Measurements from ENCODE around the gene EGFL7. TPM values are rescaled to one million over a fixed set of nuclear protein-coding genes. Genes with fewer than 3 reads are reported as not detected.

The EGFL7 gene
- total RNA-seq, 1 experiment from 2014 or later = 38.0 TPM

GRCh38 chr9:136665111-136665703, 2.5 kb downstream of the EGFL7 start:
- H2BK12ac ChIP-seq (ENCODE audit: insufficient read length, low read depth, low read length) = no peak overlapping the region
- no peak overlapping the region for H3K27ac ChIP-seq (ENCODE audit: insufficient read length, low read depth, low read length)
- no peak overlapping the region for H3K4ac ChIP-seq (ENCODE audit: low read depth, low read length)
- Mint-ChIP-seq H3K9me3 (no peaks in the 10 kb centered on the region), H3K4me1 (peaks cover 0 to 4% of the 10 kb centered on the region in 2 experiments; a peak in 1 of 4 replicates), H3K27ac (no peak overlapping the region), H3K36me3 (ENCODE audit: insufficient read depth in 1 of 3, low read depth in 3 of 3) (no peaks in the 10 kb centered on the region), H3K27me3 (ENCODE audit: low read depth) (peaks cover 9% of the 10 kb centered on the region), H3K4me3 (peak overlapping the region; percentile 62 to 82)
- H3K9me3 ChIP-seq (ENCODE audit: control insufficient read depth, low read depth, low read length) = no peaks in the 10 kb centered on the region
- no peaks in the 10 kb centered on the region for H3K4me1 ChIP-seq (ENCODE audit: insufficient read depth, low read length)
- H3K79me1 ChIP-seq (ENCODE audit: insufficient read depth, low read depth, low read length, poor library complexity, severe bottlenecking) = no peaks in the 10 kb centered on the region
- no peak overlapping the region for H4K5ac ChIP-seq (ENCODE audit: insufficient read length, low read depth, low read length)
- no peak overlapping the region for H2AK5ac ChIP-seq (ENCODE audit: insufficient read length, low read length)
- H3K4me2 ChIP-seq (ENCODE audit: insufficient read depth, insufficient read length, low read length) = no peak overlapping the region
- H3K79me2 ChIP-seq (ENCODE audit: insufficient read depth, low read length) = no peaks in the 10 kb centered on the region
- H4K91ac ChIP-seq (ENCODE audit: insufficient read length, low read depth, low read length) = no peak overlapping the region
- peak; percentile 56 for TF ChIP-seq CTCF (conservative IDR thresholded peaks at IDR 0.05)
- peaks cover 4% of the 10 kb centered on the region for H4K20me1 ChIP-seq (ENCODE audit: control insufficient read depth, insufficient read depth, insufficient read length)
- H2AFZ ChIP-seq (ENCODE audit: low read length) = no peak overlapping the region
- H3K14ac ChIP-seq (ENCODE audit: insufficient read depth, low read length) = no peak overlapping the region
- no peak overlapping the region for H2BK120ac ChIP-seq (ENCODE audit: low read depth, low read length, poor library complexity, severe bottlenecking)
- H2BK20ac ChIP-seq (ENCODE audit: low read depth, low read length, poor library complexity, severe bottlenecking) = no peak overlapping the region
- WGBS (ENCODE audit: extremely low coverage, insufficient read length, low lambda C conversion rate) = no CpG with 5 or more reads among the region's 49 CpGs
- no peaks in the 10 kb centered on the region for H3K23me2 ChIP-seq (ENCODE audit: insufficient read length, low read depth, low read length, poor library complexity, severe bottlenecking)
- H3K9ac ChIP-seq (ENCODE audit: extremely low read depth, insufficient read length, low read length) = no peak overlapping the region
- no peak overlapping the region for H3K23ac ChIP-seq (ENCODE audit: insufficient read length, low read depth, low read length)
- no peak overlapping the region for H2BK5ac ChIP-seq (ENCODE audit: insufficient read length, low read length)
- H3K56ac ChIP-seq (ENCODE audit: insufficient read length, low read depth, low read length) = no peak overlapping the region
- no peak for DNase-seq
- no peak overlapping the region for H4K8ac ChIP-seq (replicated peaks; ENCODE audit: insufficient read length, low read depth, low read length)
- H2BK15ac ChIP-seq (ENCODE audit: low read depth, low read length) = no peak overlapping the region
- H3K18ac ChIP-seq (ENCODE audit: insufficient read length, low read depth, low read length) = no peak overlapping the region
- H3T11ph ChIP-seq (ENCODE audit: low read length) = no peak overlapping the region
- no peaks in the 10 kb centered on the region for H3K27me3 ChIP-seq (ENCODE audit: insufficient read depth, low read length)

All from H9 (cell line).